SK-N-SH (cell line): Measurements from ENCODE around the gene BDKRB2. TPM values are rescaled to one million over a fixed set of nuclear protein-coding genes. Genes with fewer than 3 reads are reported as not detected.

Experiments used
- CTCF ChIA-PET: fragments of 300-600, 350-600 bp; formaldehyde crosslinking; extraction: SDS; loops from one replicate; lab custom pipeline; 2021; lab: Yijun Ruan, JAX
- POLR2A ChIA-PET: fragments of 350-600 bp; sonication (Branson Sonifier 250); formaldehyde crosslinking; extraction: SDS; loops from one replicate; lab custom pipeline; 2020; ENCODE audit warnings: antibody characterized with exemption, inconsistent platforms; lab: Yijun Ruan, JAX
- DNase-seq: peaks from one replicate; pipeline ENCODE4 v3.0.0; 2012
- H2AFZ ChIP-seq: fragments of 200-600 bp; sonication (generic); 2 replicates; pipeline ENCODE4 v1.8.1; 2016; ENCODE audit warnings: antibody characterized with exemption, mild to moderate bottlenecking, low read depth
- H3F3A ChIP-seq: fragments of 200-600 bp; sonication (generic); replicated peaks from 2 replicates; pipeline ENCODE3; 2016; ENCODE audit warnings: antibody characterized with exemption, mild to moderate bottlenecking; ENCODE audit not compliant: insufficient read depth
- H3K27ac ChIP-seq, 2 experiments: fragments of 200-500 bp in 1 of 2; fragments of 200-600 bp in 1 of 2; sonication (Bioruptor generic) in 1 of 2; sonication (generic), shearing (Covaris generic) in 1 of 2; 2 replicates each; pipeline versions ENCODE4 v1.5.1 to v1.6.1; 2014 to 2016; ENCODE audit warnings: low read depth in 2 of 2, inconsistent platforms in 1 of 2, low read length in 1 of 2, mild to moderate bottlenecking in 1 of 2, mixed read lengths in 1 of 2
- H3K27me3 ChIP-seq: fragments of 200-600 bp; sonication (generic), shearing (Covaris generic); 2 replicates; pipeline ENCODE4 v1.6.1; 2016; ENCODE audit warnings: mixed run types; ENCODE audit not compliant: insufficient read depth
- H3K36me3 ChIP-seq, 2 experiments: fragments of 200-500 bp in 1 of 2; fragments of 200-600 bp in 1 of 2; sonication (Bioruptor generic) in 1 of 2; sonication (generic) in 1 of 2; replicated peaks in 1 of 2; 2 replicates each; pipeline versions ENCODE3 to v1.5.1; 2014 to 2016; ENCODE audit warnings: low read length in 1 of 2, mild to moderate bottlenecking in 1 of 2; ENCODE audit not compliant: insufficient read depth in 2 of 2, control insufficient read depth in 1 of 2
- H3K4me1 ChIP-seq, 2 experiments: fragments of 200-500 bp in 1 of 2; fragments of 200-600 bp in 1 of 2; sonication (Bioruptor generic) in 1 of 2; sonication (generic), shearing (Covaris generic) in 1 of 2; 2 replicates each; pipeline versions ENCODE4 v1.5.1 to v1.6.1; 2014 to 2016; ENCODE audit warnings: low read depth in 1 of 2, low read length in 1 of 2, mixed run types in 1 of 2; ENCODE audit not compliant: insufficient read depth in 2 of 2, control insufficient read depth in 1 of 2
- H3K4me2 ChIP-seq: fragments of 200-600 bp; sonication (generic), shearing (Covaris generic); 2 replicates; pipeline ENCODE4 v1.6.1; 2017; ENCODE audit warnings: mixed run types
- H3K4me3 ChIP-seq, 2 experiments: fragments of 200-500 bp in 1 of 2; fragments of 200-600 bp in 1 of 2; sonication (Bioruptor generic) in 1 of 2; sonication (generic), shearing (Covaris generic) in 1 of 2; 2 replicates each; pipeline versions ENCODE4 v1.5.1 to v1.8.1; 2014 to 2016; ENCODE audit warnings: low read depth in 2 of 2, inconsistent platforms in 1 of 2, low read length in 1 of 2, mild to moderate bottlenecking in 1 of 2, mixed read lengths in 1 of 2, moderate library complexity in 1 of 2
- H3K79me2 ChIP-seq: fragments of 200-600 bp; sonication (generic); 2 replicates; pipeline ENCODE4 v1.8.1; 2017; ENCODE audit warnings: mild to moderate bottlenecking; ENCODE audit not compliant: insufficient read depth
- H3K9ac ChIP-seq: fragments of 200-600 bp; sonication (generic); 2 replicates; pipeline ENCODE4 v1.6.1; 2017; ENCODE audit warnings: mixed run types
- H3K9me2 ChIP-seq: fragments of 200-600 bp; sonication (generic); 2 replicates; pipeline ENCODE4 v1.6.1; 2017; ENCODE audit warnings: mixed run types
- H3K9me3 ChIP-seq: fragments of 200-600 bp; sonication (generic); 2 replicates; pipeline ENCODE4 v1.6.1; 2017; ENCODE audit warnings: mixed run types, mild to moderate bottlenecking, moderate library complexity
- H4K20me1 ChIP-seq: fragments of 200-600 bp; sonication (generic); 2 replicates; pipeline ENCODE4 v1.6.1; 2017; ENCODE audit warnings: mild to moderate bottlenecking, mixed run types; ENCODE audit not compliant: insufficient read depth
- CHD2 ChIP-seq: fragments of 150-350 bp; IDR thresholded peaks from 2 replicates; pipeline ENCODE4 v1.6.1; 2018; ENCODE audit warnings: low read length; ENCODE audit not compliant: partially characterized antibody
- ELF1 ChIP-seq: IDR thresholded peaks from 2 replicates; pipeline ENCODE4 v1.4.0; 2012
- EP300 ChIP-seq, 2 experiments: IDR thresholded peaks; 2 replicates each; pipeline versions ENCODE4 v1.4.0 to v1.6.1; 2012; ENCODE audit warnings: borderline replicate concordance in 1 of 2, low read depth in 1 of 2, low read length in 1 of 2
- FOXJ3 ChIP-seq: sonication (generic); formaldehyde crosslinking; IDR thresholded peaks from 2 replicates; pipeline ENCODE4 v1.5.1; 2020; ENCODE audit warnings: mild to moderate bottlenecking, missing genetic modification reagents
- GABPA ChIP-seq: IDR thresholded peaks from 2 replicates; pipeline ENCODE4 v1.4.0; 2012; ENCODE audit warnings: low read depth, mild to moderate bottlenecking
- JUND ChIP-seq: IDR thresholded peaks from 2 replicates; pipeline ENCODE4 v1.4.0; 2012
- MXI1 ChIP-seq: IDR thresholded peaks from 2 replicates; pipeline ENCODE4 v1.6.1; 2012; ENCODE audit warnings: mild to moderate bottlenecking, low read depth, low read length, improper control_type of control experiment
- NFIC ChIP-seq: IDR thresholded peaks from 2 replicates; pipeline ENCODE4 v1.4.0; 2012; ENCODE audit warnings: borderline replicate concordance
- NRF1 ChIP-seq: IDR thresholded peaks from 2 replicates; pipeline ENCODE4 v1.6.1; 2012; ENCODE audit warnings: low read depth, mild to moderate bottlenecking, low read length
- PBX3 ChIP-seq: IDR thresholded peaks from 2 replicates; pipeline ENCODE4; 2012
- POLR2AphosphoS5 ChIP-seq: IDR thresholded peaks from 2 replicates; pipeline ENCODE4 v1.6.1; 2012; ENCODE audit warnings: low read depth, low read length
- RAD21 ChIP-seq: IDR thresholded peaks from 2 replicates; pipeline ENCODE4 v1.6.1; 2012; ENCODE audit warnings: mild to moderate bottlenecking, low read length
- RCOR1 ChIP-seq: fragments of 150-350 bp; IDR thresholded peaks from 2 replicates; pipeline ENCODE4 v1.6.1; 2017; ENCODE audit warnings: antibody characterized with exemption, low read length
- RFX5 ChIP-seq: IDR thresholded peaks from 2 replicates; pipeline ENCODE4 v1.6.1; 2012; ENCODE audit warnings: mild to moderate bottlenecking, improper control_type of control experiment, low read length
- SMC3 ChIP-seq: IDR thresholded peaks from 2 replicates; pipeline ENCODE4 v1.6.1; 2012; ENCODE audit warnings: low read depth, low read length, improper control_type of control experiment
- TAF1 ChIP-seq: IDR thresholded peaks from 2 replicates; pipeline ENCODE4 v1.6.1; 2012; ENCODE audit warnings: low read depth, mild to moderate bottlenecking, low read length, moderate library complexity, borderline replicate concordance
- TCF12 ChIP-seq: IDR thresholded peaks from 2 replicates; pipeline ENCODE4 v1.4.0; 2012
- TEAD4 ChIP-seq: IDR thresholded peaks from 2 replicates; pipeline ENCODE4 v1.4.0; 2012; ENCODE audit warnings: mild to moderate bottlenecking, borderline replicate concordance; ENCODE audit not compliant: insufficient read depth
- YY1 ChIP-seq: IDR thresholded peaks from 2 replicates; pipeline ENCODE4 v1.4.0; 2012; ENCODE audit warnings: low read depth, mild to moderate bottlenecking
- whole genome bisulfite sequencing: methylation state at CpG from one replicate; pipeline ENCODE4 v1.1.6; 2017; ENCODE audit warnings: low lambda C conversion rate; 5-methylcytosine and 5-hydroxymethylcytosine counted together
- polyA plus RNA-seq, 3 experiments: library from polyadenylated mRNA; depleted of rRNA; stranded (reverse); fragments of >200 nt; gene quantifications; 2 replicates each; pipeline ENCODE4 v1.2.3, GENCODE V29; 2012
- TF ChIP-seq, protein P1 (sequence below): IDR thresholded peaks from 2 replicates; pipeline ENCODE4 v1.6.1; 2012; ENCODE audit warnings: mild to moderate bottlenecking, low read depth, low read length, moderate library complexity
- TF ChIP-seq, protein P2 (sequence below): IDR thresholded peaks from 2 replicates; pipeline ENCODE4 v1.4.0; 2012; ENCODE audit warnings: low read depth

Gene BDKRB2
- polyA plus RNA-seq, 1 of the 3 experiments (the other 2 are of a cell fraction) = 4.8 TPM

DNA sequence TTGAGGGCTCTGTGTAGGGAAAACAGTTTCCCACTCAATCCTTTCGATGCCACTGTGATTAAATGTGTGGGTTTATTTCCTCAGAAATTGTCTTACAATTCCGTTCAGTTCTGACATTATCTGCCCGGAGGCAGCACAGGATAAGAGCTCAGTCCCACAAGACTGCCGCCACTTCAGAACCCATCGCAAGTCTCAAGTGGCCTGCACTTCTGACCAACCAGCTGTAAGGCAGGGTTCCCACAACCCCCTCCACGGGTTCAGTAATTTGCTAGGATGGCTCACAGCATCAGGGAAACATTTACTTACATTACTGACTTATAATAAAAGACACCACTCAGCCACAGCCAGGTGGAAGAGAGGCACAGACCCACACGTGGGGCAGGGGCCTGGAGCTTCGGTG lies 17.2 kb downstream of the BDKRB2 start:
- Histone ChIP-seq H3K9me2 (no peaks in the 10 kb centered on the region), H3K79me2 (no peaks in the 10 kb centered on the region), H3K4me1 (peaks cover 0 to 11% of the 10 kb centered on the region in 2 experiments; a peak in 1 of 4 replicates), H2AFZ (no peak overlapping the region), H3K27me3 (no peaks in the 10 kb centered on the region), H3K36me3 (no peaks in the 10 kb centered on the region), H3K27ac (no peak overlapping the region), H3K9me3 (no peaks in the 10 kb centered on the region), H3K4me3 (no peak overlapping the region), H4K20me1 (no peaks in the 10 kb centered on the region), H3K4me2 (no peak overlapping the region), H3K9ac (no peak overlapping the region), H3F3A (no peaks in the 10 kb centered on the region)
- WGBS = 77% methylated on average over 8 of the region's 8 CpGs
- DNase-seq = no peak
- ChIA-PET POLR2A (no interaction called here), CTCF (interaction anchor here (1.4 kb wide), 1 partner anchor 60 kb away, joined by 3 read pairs; no protein-coding TSS in a partner anchor)
- TF ChIP-seq, protein P1, sequence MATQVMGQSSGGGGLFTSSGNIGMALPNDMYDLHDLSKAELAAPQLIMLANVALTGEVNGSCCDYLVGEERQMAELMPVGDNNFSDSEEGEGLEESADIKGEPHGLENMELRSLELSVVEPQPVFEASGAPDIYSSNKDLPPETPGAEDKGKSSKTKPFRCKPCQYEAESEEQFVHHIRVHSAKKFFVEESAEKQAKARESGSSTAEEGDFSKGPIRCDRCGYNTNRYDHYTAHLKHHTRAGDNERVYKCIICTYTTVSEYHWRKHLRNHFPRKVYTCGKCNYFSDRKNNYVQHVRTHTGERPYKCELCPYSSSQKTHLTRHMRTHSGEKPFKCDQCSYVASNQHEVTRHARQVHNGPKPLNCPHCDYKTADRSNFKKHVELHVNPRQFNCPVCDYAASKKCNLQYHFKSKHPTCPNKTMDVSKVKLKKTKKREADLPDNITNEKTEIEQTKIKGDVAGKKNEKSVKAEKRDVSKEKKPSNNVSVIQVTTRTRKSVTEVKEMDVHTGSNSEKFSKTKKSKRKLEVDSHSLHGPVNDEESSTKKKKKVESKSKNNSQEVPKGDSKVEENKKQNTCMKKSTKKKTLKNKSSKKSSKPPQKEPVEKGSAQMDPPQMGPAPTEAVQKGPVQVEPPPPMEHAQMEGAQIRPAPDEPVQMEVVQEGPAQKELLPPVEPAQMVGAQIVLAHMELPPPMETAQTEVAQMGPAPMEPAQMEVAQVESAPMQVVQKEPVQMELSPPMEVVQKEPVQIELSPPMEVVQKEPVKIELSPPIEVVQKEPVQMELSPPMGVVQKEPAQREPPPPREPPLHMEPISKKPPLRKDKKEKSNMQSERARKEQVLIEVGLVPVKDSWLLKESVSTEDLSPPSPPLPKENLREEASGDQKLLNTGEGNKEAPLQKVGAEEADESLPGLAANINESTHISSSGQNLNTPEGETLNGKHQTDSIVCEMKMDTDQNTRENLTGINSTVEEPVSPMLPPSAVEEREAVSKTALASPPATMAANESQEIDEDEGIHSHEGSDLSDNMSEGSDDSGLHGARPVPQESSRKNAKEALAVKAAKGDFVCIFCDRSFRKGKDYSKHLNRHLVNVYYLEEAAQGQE = no peak
- no peak for TF ChIP-seq NFIC
- TF ChIP-seq YY1 = no peak
- TF ChIP-seq TCF12 = no peak
- TF ChIP-seq MXI1 = no peak
- TF ChIP-seq GABPA = no peak

DNA sequence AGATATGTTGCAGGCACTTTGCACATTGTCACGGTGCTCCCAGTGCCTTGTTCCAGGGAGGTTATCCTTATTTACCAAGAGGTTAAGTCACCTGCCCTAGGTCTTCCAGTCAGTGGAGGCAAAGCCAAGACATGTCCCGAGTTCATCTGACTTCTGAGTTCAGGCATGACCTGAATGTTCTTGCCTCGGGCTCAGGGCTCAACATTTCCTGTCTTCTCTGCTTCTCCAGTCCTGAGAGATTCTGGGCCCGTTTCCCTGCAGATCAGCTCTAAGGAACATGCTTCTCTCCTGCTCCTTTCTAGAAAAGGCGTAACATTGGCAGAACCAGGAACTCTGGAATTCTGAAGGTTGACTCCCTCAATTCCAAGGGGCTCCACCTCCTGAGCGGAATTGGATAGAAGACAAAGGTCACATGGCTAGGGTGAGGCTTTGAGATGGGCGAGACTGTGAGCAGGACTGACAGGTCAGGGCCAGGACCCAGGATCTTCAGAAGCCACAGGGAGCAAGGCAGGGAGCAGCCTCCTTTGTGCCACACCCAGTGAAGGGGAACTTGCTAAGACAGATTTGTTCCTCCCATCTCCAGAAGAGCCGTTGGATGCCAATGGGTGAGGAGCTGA lies 19.9 kb downstream of the BDKRB2 start:
- Histone ChIP-seq H3K4me3 (no peak overlapping the region), H3F3A (no peaks in the 10 kb centered on the region), H3K9ac (no peak overlapping the region), H3K36me3 (no peaks in the 10 kb centered on the region), H3K4me1 (no peaks in the 10 kb centered on the region; a peak in 1 of 4 replicates), H3K27me3 (no peaks in the 10 kb centered on the region), H2AFZ (no peak overlapping the region), H3K9me2 (no peaks in the 10 kb centered on the region), H3K27ac (no peak overlapping the region), H4K20me1 (no peaks in the 10 kb centered on the region), H3K9me3 (no peaks in the 10 kb centered on the region), H3K4me2 (no peak overlapping the region), H3K79me2 (no peaks in the 10 kb centered on the region)
- DNase-seq = no peak
- ChIA-PET POLR2A (no interaction called here), CTCF (interaction anchor here (1.0 to 2.9 kb wide), 4 partner anchors 9 to 126 kb away, joined by 3 to 13 read pairs (median 4); no protein-coding TSS in a partner anchor)
- WGBS = 87% methylated on average over 8 of the region's 8 CpGs
- TF ChIP-seq ELF1 (no peak), RCOR1 (no peak), TAF1 (no peak), EP300 (IDR thresholded peaks at IDR 0.05; ENCODE audit: borderline replicate concordance in 1 of 2, low read depth in 1 of 2, low read length in 1 of 2) (no peak), FOXJ3 (CRISPR knock-in tag) (no peak), SMC3 (no peak), CHD2 (no peak), PBX3 (no peak), POLR2AphosphoS5 (no peak), JUND (no peak), TEAD4 (no peak), RAD21 (no peak), RFX5 (no peak), NFIC (no peak), NRF1 (no peak)
- TF ChIP-seq, protein P1 = no peak
- TF ChIP-seq, protein P2, sequence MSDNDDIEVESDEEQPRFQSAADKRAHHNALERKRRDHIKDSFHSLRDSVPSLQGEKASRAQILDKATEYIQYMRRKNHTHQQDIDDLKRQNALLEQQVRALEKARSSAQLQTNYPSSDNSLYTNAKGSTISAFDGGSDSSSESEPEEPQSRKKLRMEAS = no peak
